GM12878 (cell line): Measurements from ENCODE around the gene IL1B. TPM values are rescaled to one million over a fixed set of nuclear protein-coding genes. Genes with fewer than 3 reads are reported as not detected.

Source experiments
- ATAC-seq: fragments of 200-7000 bp; cut with Tn5 transposase; 3 replicates; pipeline ENCODE4 v1.9.1; 2020; ENCODE audit warnings: mild to moderate bottlenecking, moderate library complexity
- BruUV-seq: library from RNA; stranded (reverse); fragments of 400-500 nt; replicated peaks from 2 replicates; lab custom pipeline; 2021; lab: Mats Ljungman, UMichigan
- CTCF ChIA-PET: fragments of 300-600 bp; sonication (Branson Sonifier 250); formaldehyde crosslinking; extraction: SDS; loops from one replicate; lab custom pipeline; 2021; ENCODE audit warnings: inconsistent platforms; lab: Yijun Ruan, JAX
- POLR2A ChIA-PET: fragments of 350-600 bp; formaldehyde crosslinking; extraction: SDS; loops from one replicate; lab custom pipeline; 2021; ENCODE audit warnings: inconsistent platforms; lab: Charles Lee
- RAD21 ChIA-PET: fragments of 300-600 bp; sonication (Branson Sonifier 250); formaldehyde crosslinking; loops from one replicate; lab custom pipeline; 2023; ENCODE audit warnings: antibody characterized with exemption; ENCODE audit not compliant: unreplicated experiment; lab: Charles Lee
- SMC1A ChIA-PET: fragments of 300-600 bp; sonication (Branson Sonifier 250); formaldehyde crosslinking; loops from one replicate; lab custom pipeline; 2023; ENCODE audit not compliant: unreplicated experiment, uncharacterized antibody; lab: Charles Lee
- DNase-seq: peaks from one replicate; pipeline ENCODE4 v3.0.0-alpha.2; 2011; ENCODE audit warnings: low read depth, low spot score
- FAIRE-seq: peaks from 3 replicates; lab custom pipeline; 2011; peaks lifted over from hg19 to GRCh38; lab: Jason Lieb, UNC
- H2AFZ ChIP-seq: 2 replicates; pipeline ENCODE4 v1.6.0; 2011; ENCODE audit warnings: low read depth, low read length, control low read depth; ENCODE audit not compliant: control insufficient read depth
- H3K27ac ChIP-seq: 2 replicates; pipeline ENCODE4 v1.5.1; 2011; ENCODE audit warnings: control low read depth; ENCODE audit not compliant: control insufficient read depth, insufficient read depth
- H3K27me3 ChIP-seq, 2 experiments: replicated peaks in 1 of 2; 2 replicates each; pipeline versions ENCODE4 v1.6.0 to v1.6.1; 2011; ENCODE audit warnings: low read length in 1 of 2; ENCODE audit not compliant: control insufficient read depth in 2 of 2, insufficient read depth in 2 of 2
- H3K36me3 ChIP-seq, 2 experiments: 2 replicates each; pipeline ENCODE4 v1.5.1; 2011; ENCODE audit warnings: low read length in 1 of 2; ENCODE audit not compliant: control insufficient read depth in 2 of 2, insufficient read depth in 2 of 2
- H3K4me1 ChIP-seq: 2 replicates; pipeline ENCODE4 v1.6.1; 2011; ENCODE audit warnings: mild to moderate bottlenecking, low read length, moderate library complexity, mixed read lengths; ENCODE audit not compliant: control insufficient read depth, insufficient read depth
- H3K4me2 ChIP-seq: 2 replicates; pipeline ENCODE4 v1.6.0; 2011; ENCODE audit warnings: control low read depth; ENCODE audit not compliant: control insufficient read depth, insufficient read depth
- H3K4me3 ChIP-seq: fragments of 200-600 bp; sonication (generic); 2 replicates; pipeline ENCODE4 v1.5.1; 2016
- H3K79me2 ChIP-seq: 2 replicates; pipeline ENCODE4 v1.6.0; 2011; ENCODE audit warnings: low read length; ENCODE audit not compliant: control insufficient read depth, insufficient read depth
- H3K9ac ChIP-seq: 2 replicates; pipeline ENCODE4 v1.8.0; 2011; ENCODE audit warnings: low read length, control low read depth, mixed read lengths; ENCODE audit not compliant: control insufficient read depth, insufficient read depth
- H3K9me3 ChIP-seq: replicated peaks from 3 replicates; pipeline ENCODE4 v1.5.1; 2011; ENCODE audit warnings: mild to moderate bottlenecking, low read length; ENCODE audit not compliant: control insufficient read depth, insufficient read depth
- H4K20me1 ChIP-seq: 2 replicates; pipeline ENCODE4 v1.6.0; 2011; ENCODE audit not compliant: control insufficient read depth, insufficient read depth
- BMI1 ChIP-seq: fragments of 450-650 bp; IDR thresholded peaks from 2 replicates; pipeline ENCODE4 v1.6.1; 2016; ENCODE audit warnings: mild to moderate bottlenecking, moderate library complexity, borderline replicate concordance
- EZH2 ChIP-seq: IDR thresholded peaks from 2 replicates; pipeline ENCODE4 v1.6.1; 2012; ENCODE audit warnings: low read depth, mild to moderate bottlenecking, control low read depth, inconsistent platforms, low read length, borderline replicate concordance; ENCODE audit not compliant: control insufficient read depth
- FOS ChIP-seq: IDR thresholded peaks from 3 replicates; pipeline ENCODE4 v1.6.1; 2011; ENCODE audit warnings: borderline replicate concordance; ENCODE audit not compliant: insufficient read length; ENCODE audit errors: extremely low read depth
- FOXM1 ChIP-seq: IDR thresholded peaks from 2 replicates; pipeline ENCODE4 v1.6.1; 2012; ENCODE audit warnings: low read depth, mild to moderate bottlenecking, inconsistent platforms, low read length, moderate library complexity
- IRF5 ChIP-seq: fragments of 450-650 bp; IDR thresholded peaks from 2 replicates; pipeline ENCODE4 v1.6.1; 2017; ENCODE audit warnings: borderline replicate concordance
- NR2C2 ChIP-seq: IDR thresholded peaks from 2 replicates; pipeline ENCODE4 v1.6.1; 2011; ENCODE audit warnings: borderline replicate concordance, low read depth; ENCODE audit not compliant: control insufficient read depth, insufficient read length
- PAX5 ChIP-seq: IDR thresholded peaks from 2 replicates; pipeline ENCODE4 v1.6.1; 2011; ENCODE audit warnings: low read depth, low read length, borderline replicate concordance
- PML ChIP-seq: IDR thresholded peaks from 2 replicates; pipeline ENCODE4 v1.6.1; 2012; ENCODE audit warnings: low read length, inconsistent platforms
- RAD51 ChIP-seq: fragments of 450-650 bp; IDR thresholded peaks from 2 replicates; pipeline ENCODE4 v1.6.1; 2016; ENCODE audit warnings: moderate library complexity, mild to moderate bottlenecking, inconsistent platforms
- SIX5 ChIP-seq: IDR thresholded peaks from 2 replicates; pipeline ENCODE4 v1.6.1; 2011; ENCODE audit warnings: mild to moderate bottlenecking, low read depth, low read length, moderate library complexity; ENCODE audit not compliant: severe bottlenecking
- SMAD5 ChIP-seq: IDR thresholded peaks from 2 replicates; pipeline ENCODE4 v1.6.1; 2016; ENCODE audit warnings: antibody characterized with exemption, low read depth
- ZBED1 ChIP-seq: IDR thresholded peaks from 2 replicates; pipeline ENCODE4 v1.6.1; 2016; ENCODE audit warnings: borderline replicate concordance
- ZNF207 ChIP-seq: fragments of 450-650 bp; IDR thresholded peaks from 2 replicates; pipeline ENCODE4 v1.6.1; 2014; ENCODE audit warnings: antibody characterized with exemption, mild to moderate bottlenecking, borderline replicate concordance
- ZNF217 ChIP-seq: fragments of 450-650 bp; IDR thresholded peaks from 2 replicates; pipeline ENCODE4 v1.6.1; 2017; ENCODE audit warnings: antibody characterized with exemption, mild to moderate bottlenecking
- WGBS: methylation state at CpG from one replicate; pipeline ENCODE4 v1.1.6; 2016; ENCODE audit warnings: low lambda C conversion rate; ENCODE audit not compliant: insufficient replicate concordance, insufficient coverage; ENCODE audit errors: missing lambda C conversion rate; 5-methylcytosine and 5-hydroxymethylcytosine counted together
- in situ Hi-C: fragments of 300-500 bp; cut with MboI; formaldehyde crosslinking; loops from 9 replicates; pipeline ENCODE4 v1.14.3; 2018; ENCODE audit warnings: mixed read lengths
- intact Hi-C: fragments of 100-400 bp; cut with micrococcal nuclease; formaldehyde crosslinking; loops from one replicate; pipeline ENCODE4 v1.14.2; 2022; ENCODE audit not compliant: unreplicated experiment
- polyA plus RNA-seq, 11 experiments: library from polyadenylated mRNA; depleted of rRNA in 4 of 11; unstranded in 6 of 11; stranded (reverse) in 5 of 11; fragments of >200 nt; fragmentation: Nextera tagmentation in 4 of 11; fragmentation: Illumina TruSeq in 1 of 11; extraction: Ambion mirVana in 4 of 11; extraction: Trizol in 1 of 11; gene quantifications; 1 replicate in 1 of 11; 2 replicates in 10 of 11; pipeline versions ENCODE4 v1.2.1 to v1.2.3, GENCODE V29; 2011 to 2016; ENCODE audit warnings: inconsistent platforms in 2 of 11, missing spikeins in 2 of 11, low read depth in 1 of 11
- total RNA-seq, 4 experiments: library from RNA; depleted of rRNA in 3 of 4; stranded (reverse); fragments of >200 nt in 3 of 4; fragmentation: Illumina TruSeq in 1 of 4; extraction: Trizol in 1 of 4; gene quantifications; 2 replicates each; pipeline versions ENCODE4 v1.2.1 to v1.2.3, GENCODE V29; 2013 to 2021

IL1B gene
- total and polyA plus RNA-seq, 10 of the 15 experiments (the other 5 are each of a cell fraction or from before 2014, with no cell fraction given) = 0.20 to 1.6 (median 0.84) TPM

DNA sequence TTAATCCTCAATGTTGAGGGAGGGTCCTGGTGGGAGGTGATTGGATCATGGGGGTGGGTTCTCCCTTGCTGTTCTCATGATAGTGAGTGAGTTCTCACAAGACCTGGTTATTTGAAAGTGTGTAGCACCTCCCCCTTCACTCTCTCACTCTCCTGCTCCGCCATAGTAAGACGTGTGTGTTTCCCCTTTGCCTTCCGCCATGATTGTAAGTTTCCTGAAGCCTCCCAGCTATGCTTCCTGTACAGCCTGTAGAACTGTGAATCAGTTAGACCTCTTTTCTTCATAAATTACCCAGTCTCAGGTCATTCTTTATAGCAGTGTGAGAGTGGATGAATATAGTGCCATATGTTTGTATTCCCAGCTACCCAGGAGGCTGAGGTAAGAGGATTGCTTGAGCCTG is 9.6 kb downstream of the IL1B start:
- in situ Hi-C loops (no loop called here), intact Hi-C loops (no loop called here)
- H3K9ac ChIP-seq = no peak overlapping the region
- H3K4me3 ChIP-seq = no peak overlapping the region
- no peaks in the 10 kb centered on the region for H3K36me3 ChIP-seq
- H3K79me2 ChIP-seq = no peaks in the 10 kb centered on the region
- no TSS peak for BruUV-seq
- H3K9me3 ChIP-seq = no peaks in the 10 kb centered on the region
- no peak for ATAC-seq
- peaks cover 17% of the 10 kb centered on the region for H3K4me1 ChIP-seq
- 72% methylated on average over 3 of the region's 3 CpGs for WGBS
- no peak overlapping the region for H2AFZ ChIP-seq
- ChIA-PET CTCF (interaction anchor here (1.2 kb wide), 1 partner anchor 9 kb away, joined by 3 read pairs; the partner anchor contains the start of gene IL1B), RAD21 (no interaction called here), POLR2A (interaction anchor here (1.0 kb wide), 1 partner anchor 55 kb away, joined by 4 read pairs; no protein-coding TSS in a partner anchor), SMC1A (interaction anchor here (1.1 to 1.2 kb wide), 3 partner anchors 10 to 62 kb away, joined by 3 to 4 read pairs (median 3); partner anchors contain the start of genes CKAP2L and IL1B)
- FAIRE-seq = no peak
- no peaks in the 10 kb centered on the region for H3K27me3 ChIP-seq
- H3K27ac ChIP-seq = no peak overlapping the region
- H3K4me2 ChIP-seq = no peak overlapping the region
- DNase-seq = no peak
- TF ChIP-seq FOS (no peak), SIX5 (no peak), PAX5 (no peak), IRF5 (no peak), PML (no peak), ZBED1 (no peak), RAD51 (no peak), FOXM1 (no peak), ZNF217 (no peak), BMI1 (no peak), SMAD5 (no peak), EZH2 (no peak), ZNF207 (no peak), NR2C2 (no peak)
- no peaks in the 10 kb centered on the region for H4K20me1 ChIP-seq
